Choroid plexus epithelial cell (primary cell): ENCODE results near the gene FAM20C.
"Not testable (repeated sequence)": the region's sequence is repeated elsewhere in the genome, so short reads cannot be mapped to it uniquely, and the experiment has no call there.

Source experiments
- DNase-seq: peaks from one replicate; pipeline ENCODE4 v3.0.0-alpha.2; 2010; ENCODE audit warnings: low read depth
- H3K4me3 ChIP-seq: 2 replicates; pipeline ENCODE4 v1.5.1; 2011; ENCODE audit warnings: low read depth, mild to moderate bottlenecking, control low read depth, low read length, moderate library complexity
- TF ChIP-seq, protein P1 (sequence below): conservative IDR thresholded peaks from 2 replicates; pipeline ENCODE4 v1.5.1; 2011; ENCODE audit warnings: low read depth, mild to moderate bottlenecking, control low read depth, inconsistent platforms, low read length, moderate library complexity

FAM20C gene

DNA sequence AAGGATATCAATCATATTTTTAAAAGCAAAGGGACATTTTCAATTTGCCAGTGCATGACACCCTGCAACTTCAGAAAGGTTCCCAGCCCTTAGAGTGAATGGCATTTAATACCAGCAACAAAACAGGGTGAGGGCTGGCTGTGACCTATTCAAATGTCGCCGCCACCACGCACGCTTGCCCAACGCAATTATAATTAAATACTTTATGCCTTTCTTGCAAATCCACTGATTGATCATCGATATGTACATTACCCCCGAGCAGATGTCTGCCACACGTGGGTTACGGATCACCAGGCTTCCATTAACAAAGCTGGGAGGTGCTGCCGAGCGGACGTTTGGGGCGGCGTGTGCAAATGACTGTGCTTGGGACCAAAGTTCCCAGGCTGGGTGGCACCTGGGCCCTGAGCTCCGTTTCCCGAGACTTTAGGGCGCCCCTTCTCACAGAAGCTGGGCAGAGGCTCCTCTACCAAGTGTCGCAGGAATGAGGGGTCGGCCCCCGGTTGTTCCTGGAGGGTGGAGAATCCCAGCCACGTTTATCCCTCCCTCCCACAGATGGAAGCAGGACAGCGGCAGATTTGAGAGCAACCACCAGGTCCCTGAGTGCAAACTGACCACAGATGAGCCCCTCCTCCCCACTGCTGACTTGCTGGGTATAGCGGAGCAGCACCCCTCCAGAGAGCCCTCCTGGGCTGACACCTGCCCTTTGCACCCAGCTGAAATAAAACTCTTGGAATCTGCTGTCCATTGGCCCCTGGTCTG, 101.5 kb downstream of the FAM20C start:
- TF ChIP-seq, protein P1, sequence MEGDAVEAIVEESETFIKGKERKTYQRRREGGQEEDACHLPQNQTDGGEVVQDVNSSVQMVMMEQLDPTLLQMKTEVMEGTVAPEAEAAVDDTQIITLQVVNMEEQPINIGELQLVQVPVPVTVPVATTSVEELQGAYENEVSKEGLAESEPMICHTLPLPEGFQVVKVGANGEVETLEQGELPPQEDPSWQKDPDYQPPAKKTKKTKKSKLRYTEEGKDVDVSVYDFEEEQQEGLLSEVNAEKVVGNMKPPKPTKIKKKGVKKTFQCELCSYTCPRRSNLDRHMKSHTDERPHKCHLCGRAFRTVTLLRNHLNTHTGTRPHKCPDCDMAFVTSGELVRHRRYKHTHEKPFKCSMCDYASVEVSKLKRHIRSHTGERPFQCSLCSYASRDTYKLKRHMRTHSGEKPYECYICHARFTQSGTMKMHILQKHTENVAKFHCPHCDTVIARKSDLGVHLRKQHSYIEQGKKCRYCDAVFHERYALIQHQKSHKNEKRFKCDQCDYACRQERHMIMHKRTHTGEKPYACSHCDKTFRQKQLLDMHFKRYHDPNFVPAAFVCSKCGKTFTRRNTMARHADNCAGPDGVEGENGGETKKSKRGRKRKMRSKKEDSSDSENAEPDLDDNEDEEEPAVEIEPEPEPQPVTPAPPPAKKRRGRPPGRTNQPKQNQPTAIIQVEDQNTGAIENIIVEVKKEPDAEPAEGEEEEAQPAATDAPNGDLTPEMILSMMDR = no peak

GRCh38 chr7:294440-295154, 102.2 kb downstream of the FAM20C start:
- no peak for DNase-seq
- TF ChIP-seq, protein P1 = no peak
- H3K4me3 ChIP-seq = no peak overlapping the region

More for the DNA sequence above, 101.5 kb downstream of the FAM20C start:
- no peak for DNase-seq
- no peak overlapping the region for H3K4me3 ChIP-seq

DNA sequence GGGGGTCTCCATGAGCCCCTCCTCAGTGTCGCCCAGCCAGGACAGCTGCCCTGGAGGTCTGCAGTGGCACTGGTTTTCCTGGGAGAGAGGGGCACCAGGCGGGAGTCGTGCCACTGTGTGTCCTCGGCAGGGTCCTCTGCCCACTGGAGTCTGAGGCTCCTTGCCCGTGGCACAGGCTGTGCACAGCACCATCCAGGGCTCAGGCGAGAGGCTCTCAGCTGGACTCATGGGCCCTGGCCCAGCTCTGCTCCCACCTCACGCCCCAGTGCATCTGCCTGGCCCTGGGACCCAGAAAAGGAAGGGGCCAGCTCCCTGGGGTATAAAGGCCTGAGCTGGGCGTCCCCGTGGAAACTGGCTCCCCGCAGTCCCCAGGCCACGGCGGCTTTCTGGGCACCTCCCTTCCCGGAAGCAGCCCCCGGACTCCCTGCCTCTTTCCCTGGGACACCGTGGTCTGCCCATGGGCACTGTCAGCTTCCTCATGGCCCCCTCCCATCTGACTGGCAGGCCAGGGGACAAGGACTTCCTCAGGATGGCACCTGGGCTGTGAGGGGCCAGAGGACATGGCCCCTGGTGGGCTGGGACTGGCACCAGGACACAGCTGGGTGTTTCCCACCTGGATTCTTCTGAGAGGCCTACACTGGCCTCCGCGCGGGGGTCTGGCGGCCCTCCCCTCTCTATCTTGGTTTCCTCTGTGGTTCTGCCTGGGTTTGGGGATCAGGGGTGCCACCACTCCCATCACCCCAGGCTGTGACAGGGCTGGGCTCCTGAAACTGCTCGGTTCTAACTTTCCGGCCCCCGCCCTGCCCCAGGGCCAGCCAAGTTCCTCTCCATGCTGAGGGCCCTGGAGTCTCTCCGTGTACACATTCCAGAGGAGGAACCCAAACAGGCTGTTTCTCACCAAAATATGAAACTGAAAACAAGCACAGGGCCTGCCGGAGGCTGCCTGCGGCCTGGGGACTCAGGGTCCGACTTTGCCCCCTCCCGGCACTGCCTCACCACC, 103.1 kb downstream of the FAM20C start:
- TF ChIP-seq, protein P1 = no peak
- DNase-seq = no peak
- no peak overlapping the region for H3K4me3 ChIP-seq

GRCh38 chr7:296373-296945, 104.1 kb downstream of the FAM20C start:
- TF ChIP-seq, protein P1 = no peak
- no peak for DNase-seq
- H3K4me3 ChIP-seq = no peak overlapping the region

- not testable (repeated sequence) for H3K4me3 ChIP-seq, DNase-seq
These were observed 104.8 kb downstream of the FAM20C start for GRCh38 chr7:297141-297540.

GRCh38 chr7:297611-298374, 105.4 kb downstream of the FAM20C start:
- H3K4me3 ChIP-seq = no peak overlapping the region
- TF ChIP-seq, protein P1 = no peak
- no peak for DNase-seq
